K562 (cell line): ENCODE data around the gene HELT. TPM values are rescaled to one million over a fixed set of nuclear protein-coding genes. Genes with fewer than 3 reads are reported as not detected.

Source experiments
- ATAC-seq: fragments of 200-7000 bp; cut with Tn5 transposase; 3 replicates; pipeline ENCODE4 v1.9.1; 2020; ENCODE audit warnings: moderate library complexity
- BruUV-seq: library from RNA; stranded (reverse); fragments of 400-500 nt; replicated peaks from 2 replicates; lab custom pipeline; 2021; lab: Mats Ljungman, UMichigan
- CTCF ChIA-PET: fragments of 300-600 bp; formaldehyde crosslinking; extraction: SDS; loops from one replicate; lab custom pipeline; 2021; ENCODE audit warnings: low intra/inter-chr PET ratio; lab: Yijun Ruan, JAX
- POLR2A ChIA-PET: fragments of 300-600, 350-650 bp; sonication (Branson Sonifier 250); formaldehyde crosslinking; extraction: SDS; loops from one replicate; lab custom pipeline; 2021; ENCODE audit warnings: antibody characterized with exemption, inconsistent platforms; lab: Yijun Ruan, JAX
- DNase-seq, 4 experiments: peaks; one replicate each; pipeline versions ENCODE4 v3.0.0 to v3.0.0-alpha.2; 2011 to 2018; ENCODE audit warnings: low spot score in 3 of 4, mixed read lengths in 3 of 4; ENCODE audit errors: extremely low read depth in 1 of 4
- FAIRE-seq: peaks from 2 replicates; lab custom pipeline; 2011; peaks lifted over from hg19 to GRCh38; lab: Jason Lieb, UNC
- H2AFZ ChIP-seq: 2 replicates; pipeline ENCODE4 v1.6.0; 2011; ENCODE audit warnings: low read depth, low read length, control low read depth, inconsistent platforms
- H3K27ac ChIP-seq: fragments of 200-600 bp; 3 replicates; pipeline ENCODE4 v1.8.0; 2011; ENCODE audit warnings: low read depth, mild to moderate bottlenecking, control low read depth, inconsistent platforms, low read length, moderate library complexity, mixed read lengths; ENCODE audit errors: extremely low read depth
- H3K27me3 ChIP-seq, 2 experiments: fragments of 300-600 bp in 1 of 2; 2 replicates in 1 of 2; 3 replicates in 1 of 2; pipeline versions ENCODE4 v1.6.0 to v1.8.0; 2011; ENCODE audit warnings: inconsistent platforms in 2 of 2, low read length in 2 of 2, mild to moderate bottlenecking in 1 of 2, mixed read lengths in 1 of 2, moderate library complexity in 1 of 2; ENCODE audit not compliant: control insufficient read depth in 2 of 2, insufficient read depth in 2 of 2
- H3K36me3 ChIP-seq: fragments of 300-600 bp; 3 replicates; pipeline ENCODE4 v1.8.0; 2011; ENCODE audit warnings: mild to moderate bottlenecking, low read length, inconsistent platforms; ENCODE audit not compliant: control insufficient read depth, insufficient read depth
- H3K4me1 ChIP-seq, 2 experiments: fragments of 200-600 bp in 1 of 2; replicated peaks in 1 of 2; 2 replicates in 1 of 2; 3 replicates in 1 of 2; pipeline versions ENCODE4 v1.5.1 to v1.8.0; 2011; ENCODE audit warnings: inconsistent platforms in 2 of 2, low read length in 2 of 2, mild to moderate bottlenecking in 1 of 2, mixed read lengths in 1 of 2, moderate library complexity in 1 of 2; ENCODE audit not compliant: control insufficient read depth in 2 of 2, insufficient read depth in 2 of 2
- H3K4me2 ChIP-seq: 2 replicates; pipeline ENCODE4 v1.6.1; 2011; ENCODE audit warnings: low read length, control low read depth, inconsistent platforms, mixed read lengths; ENCODE audit not compliant: insufficient read depth
- H3K4me3 ChIP-seq: fragments of 200-600 bp; sonication (generic), shearing (Covaris generic); 2 replicates; pipeline ENCODE4 v1.5.1; 2016; ENCODE audit warnings: control low read depth, inconsistent platforms
- H3K79me2 ChIP-seq: fragments of 200-600 bp; 3 replicates; pipeline ENCODE4 v1.8.0; 2011; ENCODE audit warnings: low read length, inconsistent platforms; ENCODE audit not compliant: control insufficient read depth, insufficient read depth
- H3K9ac ChIP-seq, 2 experiments: 2 replicates each; pipeline versions ENCODE4 v1.6.0 to v1.6.1; 2011; ENCODE audit warnings: low read depth in 2 of 2, low read length in 2 of 2, control low read depth in 1 of 2, inconsistent platforms in 1 of 2, mild to moderate bottlenecking in 1 of 2, mixed read lengths in 1 of 2; ENCODE audit not compliant: insufficient read depth in 1 of 2
- H3K9me1 ChIP-seq: one replicate; pipeline ENCODE4 v1.6.0; 2011; ENCODE audit warnings: inconsistent platforms, mild to moderate bottlenecking, low read length, moderate library complexity; ENCODE audit not compliant: control insufficient read depth, insufficient read depth
- H3K9me3 ChIP-seq: replicated peaks from 2 replicates; pipeline ENCODE4 v1.5.1; 2011; ENCODE audit warnings: low read depth, low read length, inconsistent platforms; ENCODE audit not compliant: control insufficient read depth, insufficient read depth
- H4K20me1 ChIP-seq: replicated peaks from 2 replicates; pipeline ENCODE4 v1.6.1; 2011; ENCODE audit warnings: low read length, inconsistent platforms, mixed read lengths; ENCODE audit not compliant: control insufficient read depth, insufficient read depth
- EP400 ChIP-seq: fragments of 450-650 bp; IDR thresholded peaks from 2 replicates; pipeline ENCODE4 v1.6.1; 2017; ENCODE audit warnings: antibody characterized with exemption, mild to moderate bottlenecking, moderate library complexity
- MLLT1 ChIP-seq, 2 experiments: fragments of 450-650 bp; IDR thresholded peaks; 2 replicates each; pipeline ENCODE4 v1.6.1; 2016
- NR1H2 ChIP-seq: sonication (generic); formaldehyde crosslinking; IDR thresholded peaks from 2 replicates; pipeline ENCODE4 v1.4.0; 2020; ENCODE audit warnings: mild to moderate bottlenecking, missing genetic modification reagents
- NR3C1 ChIP-seq: sonication (generic); formaldehyde crosslinking; IDR thresholded peaks from 2 replicates; pipeline ENCODE4 v1.8.1; 2022; ENCODE audit warnings: missing genetic modification reagents
- PTTG1 ChIP-seq: fragments of 450-650 bp; IDR thresholded peaks from 2 replicates; pipeline ENCODE4 v1.6.1; 2016; ENCODE audit warnings: low read depth, mild to moderate bottlenecking, missing genetic modification characterization, missing compliant biosample characterization
- SRF ChIP-seq, 2 experiments: fragments of 250-450, 450-650 bp in 1 of 2; sonication (Bioruptor Pico) in 1 of 2; sonication (generic) in 1 of 2; formaldehyde crosslinking; IDR thresholded peaks; 2 replicates each; pipeline versions ENCODE4 v1.5.0 to v1.5.1; 2020 to 2022; ENCODE audit warnings: mild to moderate bottlenecking in 1 of 2, missing genetic modification reagents in 1 of 2
- TSHZ1 ChIP-seq: fragments of 250-450 bp; sonication (Bioruptor Pico); IDR thresholded peaks from 2 replicates; pipeline ENCODE4 v1.4.0; 2020; ENCODE audit warnings: mild to moderate bottlenecking, moderate library complexity
- ZBTB9 ChIP-seq: fragments of 450-650 bp; formaldehyde crosslinking; IDR thresholded peaks from 2 replicates; pipeline ENCODE4 v1.4.0; 2020; ENCODE audit warnings: mild to moderate bottlenecking, moderate library complexity
- ZNF316 ChIP-seq: fragments of 450-650 bp; IDR thresholded peaks from 2 replicates; pipeline ENCODE4 v1.6.1; 2016
- ZNF408 ChIP-seq: fragments of 250-450 bp; sonication (Bioruptor Pico); IDR thresholded peaks from 2 replicates; pipeline ENCODE4 v1.4.0; 2020; ENCODE audit warnings: low read depth, mild to moderate bottlenecking, moderate library complexity
- ZNF589 ChIP-seq: fragments of 200-800 bp; sonication (Bioruptor generic); IDR thresholded peaks from 2 replicates; pipeline ENCODE4 v1.6.1; 2016; ENCODE audit warnings: low read depth, missing genetic modification characterization, missing compliant biosample characterization
- ZNF696 ChIP-seq: fragments of 250-450 bp; sonication (Bioruptor Pico); conservative IDR thresholded peaks from 2 replicates; pipeline ENCODE4 v1.4.0; 2020; ENCODE audit warnings: mild to moderate bottlenecking, moderate library complexity
- WGBS: fragments of 100-300 bp; shearing (Covaris generic); methylation state at CpG from one replicate; pipeline ENCODE4 v1.1.6; 2016; ENCODE audit warnings: low coverage, mixed read lengths; ENCODE audit not compliant: insufficient coverage; ENCODE audit errors: missing lambda C conversion rate; 5-methylcytosine and 5-hydroxymethylcytosine counted together
- in situ Hi-C: fragments of 300-500 bp; cut with MboI; formaldehyde crosslinking; loops from 4 replicates; pipeline ENCODE4 v1.15.0; 2018; ENCODE audit warnings: inconsistent platforms, mixed read lengths
- intact Hi-C: fragments of 100-400 bp; cut with micrococcal nuclease; formaldehyde crosslinking; loops from 2 replicates; pipeline ENCODE4 v1.14.2; 2022
- polyA plus RNA-seq, 8 experiments: library from polyadenylated mRNA; depleted of rRNA in 4 of 8; stranded (reverse) in 5 of 8; unstranded in 3 of 8; fragments of >200 nt; fragmentation: Nextera tagmentation in 2 of 8; fragmentation: Illumina TruSeq in 1 of 8; extraction: Ambion mirVana in 2 of 8; extraction: Trizol in 1 of 8; gene quantifications; 2 replicates each; pipeline versions ENCODE4 v1.2.1 to v1.2.3, GENCODE V29; 2011 to 2014; ENCODE audit warnings: inconsistent platforms in 1 of 8, missing spikeins in 1 of 8
- total RNA-seq, 7 experiments: library from RNA; depleted of rRNA in 6 of 7; stranded (reverse); fragments of >200 nt in 6 of 7; fragmentation: Illumina TruSeq in 2 of 7; extraction: Trizol in 2 of 7; gene quantifications; 2 replicates each; pipeline versions ENCODE4 v1.2.1 to v1.2.3, GENCODE V29; 2011 to 2021; ENCODE audit warnings: low replicate concordance in 1 of 7
- TF ChIP-seq, protein P1 (sequence below), 2 experiments: fragments of 450-650 bp in 1 of 2; IDR thresholded peaks; 2 replicates each; pipeline ENCODE4 v1.6.1; 2011 to 2017; ENCODE audit warnings: low read depth in 2 of 2, antibody characterized with exemption in 1 of 2, borderline replicate concordance in 1 of 2, low read length in 1 of 2, mild to moderate bottlenecking in 1 of 2, mixed read lengths in 1 of 2; ENCODE audit not compliant: control insufficient read depth in 1 of 2

Gene HELT
- total and polyA plus RNA-seq, 9 of the 15 experiments (the other 6 are each of a cell fraction or from before 2014, with no cell fraction given): not detected

DNA sequence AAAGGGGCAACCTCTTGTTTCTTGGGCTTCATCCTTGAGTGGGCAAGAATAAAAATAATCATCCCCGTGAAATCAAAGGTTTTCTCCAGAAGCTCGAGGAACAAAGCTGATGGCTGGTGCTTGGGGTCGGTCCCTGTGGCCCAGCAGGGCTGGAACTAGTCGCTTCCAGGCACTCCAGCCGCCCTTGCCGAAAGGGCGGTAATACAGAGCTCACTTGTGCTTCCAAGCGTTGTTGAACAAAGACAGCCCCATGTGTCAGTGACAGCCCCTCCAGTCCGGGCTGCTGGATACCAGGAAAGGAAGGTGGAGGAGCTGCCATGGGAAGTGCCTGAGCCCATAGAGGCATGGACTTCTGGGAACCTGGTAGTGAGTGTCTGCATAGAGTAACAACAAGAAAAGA, 5.2 kb downstream of the HELT start:
- ChIA-PET CTCF (no interaction called here), POLR2A (interaction anchor here (0.7 kb wide), 1 partner anchor 41 kb away, joined by 4 read pairs; no protein-coding TSS in a partner anchor)
- Histone ChIP-seq H3K9me1 (no peaks in the 10 kb centered on the region), H3K36me3 (no peaks in the 10 kb centered on the region), H3K4me1 (peaks cover 0 to 25% of the 10 kb centered on the region in 2 experiments; a peak in 1 of 5 replicates), H3K9ac (no peak overlapping the region), H3K79me2 (no peaks in the 10 kb centered on the region), H3K4me2 (no peak overlapping the region), H4K20me1 (no peaks in the 10 kb centered on the region), H3K27me3 (peaks cover 21 to 57% of the 10 kb centered on the region in 2 experiments; a peak in 4 of 5 replicates), H3K4me3 (no peak overlapping the region), H3K27ac (no peak overlapping the region), H2AFZ (no peak overlapping the region), H3K9me3 (no peaks in the 10 kb centered on the region)
- in situ Hi-C loops (no loop called here), intact Hi-C loops (no loop called here)
- WGBS: 5% methylated on average over 9 of the region's 9 CpGs
- DNase-seq (no peak), ATAC-seq (no peak), FAIRE-seq (no peak)
- no TSS peak for BruUV-seq
- TF ChIP-seq, protein P1, sequence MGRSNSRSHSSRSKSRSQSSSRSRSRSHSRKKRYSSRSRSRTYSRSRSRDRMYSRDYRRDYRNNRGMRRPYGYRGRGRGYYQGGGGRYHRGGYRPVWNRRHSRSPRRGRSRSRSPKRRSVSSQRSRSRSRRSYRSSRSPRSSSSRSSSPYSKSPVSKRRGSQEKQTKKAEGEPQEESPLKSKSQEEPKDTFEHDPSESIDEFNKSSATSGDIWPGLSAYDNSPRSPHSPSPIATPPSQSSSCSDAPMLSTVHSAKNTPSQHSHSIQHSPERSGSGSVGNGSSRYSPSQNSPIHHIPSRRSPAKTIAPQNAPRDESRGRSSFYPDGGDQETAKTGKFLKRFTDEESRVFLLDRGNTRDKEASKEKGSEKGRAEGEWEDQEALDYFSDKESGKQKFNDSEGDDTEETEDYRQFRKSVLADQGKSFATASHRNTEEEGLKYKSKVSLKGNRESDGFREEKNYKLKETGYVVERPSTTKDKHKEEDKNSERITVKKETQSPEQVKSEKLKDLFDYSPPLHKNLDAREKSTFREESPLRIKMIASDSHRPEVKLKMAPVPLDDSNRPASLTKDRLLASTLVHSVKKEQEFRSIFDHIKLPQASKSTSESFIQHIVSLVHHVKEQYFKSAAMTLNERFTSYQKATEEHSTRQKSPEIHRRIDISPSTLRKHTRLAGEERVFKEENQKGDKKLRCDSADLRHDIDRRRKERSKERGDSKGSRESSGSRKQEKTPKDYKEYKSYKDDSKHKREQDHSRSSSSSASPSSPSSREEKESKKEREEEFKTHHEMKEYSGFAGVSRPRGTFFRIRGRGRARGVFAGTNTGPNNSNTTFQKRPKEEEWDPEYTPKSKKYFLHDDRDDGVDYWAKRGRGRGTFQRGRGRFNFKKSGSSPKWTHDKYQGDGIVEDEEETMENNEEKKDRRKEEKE (IDR thresholded peaks at IDR 0.05; ENCODE audit: borderline replicate concordance in 1 of 2, control insufficient read depth in 1 of 2, low read depth in 2 of 2, low read length in 1 of 2): no peak
- TF ChIP-seq PTTG1 (no peak), TSHZ1 (CRISPR knock-in tag) (no peak), ZNF589 (CRISPR knock-in tag) (no peak), ZBTB9 (CRISPR knock-in tag) (no peak), ZNF316 (no peak), ZNF408 (no peak), MLLT1 (IDR thresholded peaks at IDR 0.05) (no peak), ZNF696 (CRISPR knock-in tag) (no peak), SRF (CRISPR knock-in tag; IDR thresholded peaks at IDR 0.05) (no peak), EP400 (no peak), NR3C1 (CRISPR knock-in tag) (no peak), NR1H2 (no peak)
